Measurements from ENCODE around the gene TRIM4.

Gene TRIM4

DNA sequence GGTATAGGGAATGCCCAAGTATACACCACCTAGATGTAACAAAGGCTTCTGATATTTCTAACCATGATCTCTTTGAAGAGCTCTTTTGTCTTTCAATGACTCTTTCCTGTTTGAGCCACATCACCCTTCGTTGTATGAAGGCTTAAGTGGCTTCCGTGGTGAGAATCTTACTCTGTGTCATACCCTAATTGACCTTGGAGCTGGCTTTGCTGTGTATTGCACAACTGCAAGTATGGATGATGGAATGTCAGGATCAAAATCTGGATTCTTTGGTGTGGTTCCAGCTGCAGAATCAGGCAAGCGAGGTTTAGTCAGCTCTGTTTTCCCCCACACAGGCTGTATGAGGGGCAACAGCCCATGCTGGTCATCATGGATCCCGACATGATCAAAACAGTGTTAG lies 75.5 kb downstream of the TRIM4 start:
- no peak for DNase-seq (ENCODE audit: low read depth in 3 of 3)

DNA sequence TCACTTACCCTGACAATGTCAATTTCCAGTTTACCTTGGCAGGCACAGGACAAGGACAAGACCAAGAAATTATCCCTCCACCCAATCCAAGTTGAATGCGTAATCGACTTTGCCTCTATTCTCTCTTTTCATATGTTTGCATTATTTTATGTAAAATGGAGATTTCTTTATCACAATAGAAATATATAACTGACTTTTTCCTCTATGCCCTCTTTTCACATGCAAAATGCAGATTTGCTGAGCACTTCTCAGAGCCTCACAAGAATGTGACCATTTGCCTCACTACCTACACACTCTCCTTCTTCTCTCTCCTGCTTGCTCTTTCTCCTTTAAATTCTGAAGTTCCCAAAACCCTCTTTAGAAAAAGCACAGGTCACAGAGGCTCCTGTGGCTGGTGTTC lies 76.4 kb downstream of the TRIM4 start:
- no peak for DNase-seq (ENCODE audit: low read depth in 3 of 3)

Measured in stimulated activated CD4-positive, alpha-beta T cell treated with anti-CD3 and anti-CD28 coated beads, TNF-alpha, amount 100 ng/mL, for 4 hours (primary cell).